ENCODE results near the gene SMAD5. TPM values are rescaled to one million over a fixed set of nuclear protein-coding genes. Genes with fewer than 3 reads are reported as not detected.

The SMAD5 gene
- total RNA-seq, 1 experiment from 2014 or later: 64.3 TPM

- TF ChIP-seq ZBTB33 (IDR thresholded peaks at IDR 0.05; ENCODE audit: extremely low read depth, insufficient replicate concordance, low read length) (no peak), RAD21 (IDR thresholded peaks at IDR 0.05; ENCODE audit: low read depth) (no peak), EGR1 (IDR thresholded peaks at IDR 0.05; ENCODE audit: low read depth) (no peak)
Observed at GRCh38 chr5:136221340-136221739, 88.7 kb downstream of the SMAD5 start (continued).

- Histone ChIP-seq H3K4me1 (ENCODE audit: control insufficient read depth in 1 of 2, insufficient read depth in 2 of 2, low read length in 2 of 2) (peaks cover 0 to 10% of the 10 kb centered on the region in 2 experiments; a peak in 2 of 4 replicates), H3K36me3 (ENCODE audit: control insufficient read depth in 1 of 2, insufficient read depth in 2 of 2, low read length in 2 of 2) (no peaks in the 10 kb centered on the region), H2AFZ (ENCODE audit: low read depth, low read length, poor library complexity, severe bottlenecking) (no peak overlapping the region), H3K27me3 (ENCODE audit: insufficient read depth, low read length) (peaks cover 20% of the 10 kb centered on the region; the same call in 1 of the 2 replicates), H3K9me2 (ENCODE audit: insufficient read depth) (no peaks in the 10 kb centered on the region), H3K27ac (ENCODE audit: low read depth, low read length) (no peak overlapping the region), H3K9me3 (ENCODE audit: control insufficient read depth in 1 of 2, insufficient read depth in 1 of 2, low read depth in 1 of 2, low read length in 2 of 2) (no peaks in the 10 kb centered on the region), H3K79me2 (ENCODE audit: insufficient read depth, low read length) (no peaks in the 10 kb centered on the region), H3K9ac (ENCODE audit: low read length) (no peak overlapping the region), H3K4me2 (ENCODE audit: low read length) (0 out of 2 replicates have a peak overlapping the region, but pooled peaks have one; percentile 21), H4K20me1 (ENCODE audit: insufficient read depth) (no peaks in the 10 kb centered on the region), H3K4me3 (replicated peaks in 1 of 2; ENCODE audit: low read depth in 1 of 2, low read length in 2 of 2) (no peak overlapping the region)
- DNase-seq (ENCODE audit: low read depth, low spot score) (no peak), ATAC-seq (peak; percentile 52; the same call in 1 of the 2 replicates)
- intact Hi-C loops (cut with micrococcal nuclease): no loop called here
- ChIA-PET POLR2A (no interaction called here), CTCF (interaction anchor here (1.6 kb wide), 1 partner anchor 10 kb away, joined by 4 read pairs; no protein-coding TSS in a partner anchor), RAD21 (ENCODE audit: low non-redundant PET in 1 of 2, low total read pairs in 2 of 2, uncharacterized antibody in 2 of 2, unreplicated experiment in 2 of 2) (no interaction called here)
- TF ChIP-seq SRF (IDR thresholded peaks at IDR 0.05; ENCODE audit: low read depth): no peak
- TF ChIP-seq YY1 (IDR thresholded peaks at IDR 0.05; ENCODE audit: extremely low read depth, insufficient replicate concordance, low read depth, low read length): no peak
- TF ChIP-seq CEBPB (IDR thresholded peaks at IDR 0.05; ENCODE audit: low read depth): no peak
- TF ChIP-seq MAX (IDR thresholded peaks at IDR 0.05): no peak
- TF ChIP-seq EZH2phosphoT487 (IDR thresholded peaks at IDR 0.05; ENCODE audit: borderline replicate concordance): no peak
- no peak for TF ChIP-seq ZFX (IDR thresholded peaks at IDR 0.05)
- no peak for TF ChIP-seq ZNF274 (IDR thresholded peaks at IDR 0.05; ENCODE audit: low read depth, low read length)
- TF ChIP-seq ELF1 (IDR thresholded peaks at IDR 0.05; ENCODE audit: borderline replicate concordance, low read depth): no peak
- no TSS peak for BruUV-seq (replicated peaks)
Observed at GRCh38 chr5:136222580-136223235, 90.1 kb downstream of the SMAD5 start.
